IMR-90 (cell line): ENCODE data around the gene SREK1IP1. TPM values are rescaled to one million over a fixed set of nuclear protein-coding genes. Genes with fewer than 3 reads are reported as not detected.

ENCODE experiments used
- ATAC-seq: fragments of 200-7000 bp; cut with Tn5 transposase; 2 replicates; pipeline ENCODE4 v1.9.1; 2020; ENCODE audit warnings: low read depth, mild to moderate bottlenecking, moderate library complexity
- BruUV-seq: library from RNA; stranded (reverse); fragments of 400-500 nt; replicated peaks from 2 replicates; lab custom pipeline; 2021; lab: Mats Ljungman, UMichigan
- CTCF ChIA-PET: fragments of 300-600 bp; formaldehyde crosslinking; extraction: SDS; loops from one replicate; lab custom pipeline; 2021; ENCODE audit warnings: antibody characterized with exemption; lab: Yijun Ruan, JAX
- POLR2A ChIA-PET: fragments of 300-600 bp; sonication (Branson Sonifier 250); formaldehyde crosslinking; loops from one replicate; lab custom pipeline; 2022; ENCODE audit warnings: antibody characterized with exemption; ENCODE audit not compliant: unreplicated experiment; lab: Charles Lee
- DNase-seq: peaks from one replicate; pipeline ENCODE4 v3.0.0; 2013
- H2AFZ ChIP-seq: replicated peaks from 2 replicates; pipeline ENCODE3; 2013; ENCODE audit warnings: low read length, mild to moderate bottlenecking; ENCODE audit not compliant: poor library complexity
- H2AK5ac ChIP-seq: 2 replicates; pipeline ENCODE4 v1.6.1; 2013; ENCODE audit warnings: low read depth, low read length, inconsistent platforms
- H2AK9ac ChIP-seq: replicated peaks from 2 replicates; pipeline ENCODE3; 2013; ENCODE audit warnings: mild to moderate bottlenecking, low read depth, low read length, moderate library complexity; ENCODE audit not compliant: poor library complexity
- H2BK120ac ChIP-seq: 2 replicates; pipeline ENCODE4 v1.6.1; 2013; ENCODE audit warnings: low read depth, low read length, inconsistent platforms
- H2BK15ac ChIP-seq: 3 replicates; pipeline ENCODE4 v1.6.1; 2013; ENCODE audit warnings: low read depth, low read length, inconsistent platforms
- H2BK20ac ChIP-seq: 2 replicates; pipeline ENCODE4 v1.6.1; 2013; ENCODE audit warnings: low read depth, mild to moderate bottlenecking, inconsistent platforms, low read length, moderate library complexity
- H2BK5ac ChIP-seq: 2 replicates; pipeline ENCODE4 v1.6.1; 2013; ENCODE audit warnings: mild to moderate bottlenecking, low read depth, low read length, inconsistent platforms; ENCODE audit not compliant: poor library complexity, severe bottlenecking
- H3K14ac ChIP-seq: replicated peaks from 2 replicates; pipeline ENCODE4 v1.6.1; 2013; ENCODE audit warnings: low read depth, low read length, inconsistent platforms
- H3K18ac ChIP-seq: 2 replicates; pipeline ENCODE4 v1.6.1; 2013; ENCODE audit warnings: low read depth, low read length, control low read depth
- H3K23ac ChIP-seq: 2 replicates; pipeline ENCODE4 v1.6.1; 2013; ENCODE audit warnings: low read depth, low read length, inconsistent platforms
- H3K27ac ChIP-seq: 2 replicates; pipeline ENCODE4 v1.5.1; 2013; ENCODE audit warnings: mild to moderate bottlenecking, control low read depth, low read length; ENCODE audit not compliant: insufficient read depth
- H3K27me3 ChIP-seq: 2 replicates; pipeline ENCODE4 v1.6.1; 2013; ENCODE audit warnings: low read length; ENCODE audit not compliant: control insufficient read depth, insufficient read depth
- H3K36me3 ChIP-seq: 2 replicates; pipeline ENCODE4 v1.6.1; 2013; ENCODE audit warnings: low read length, mixed read lengths; ENCODE audit not compliant: control insufficient read depth, insufficient read depth
- H3K4ac ChIP-seq: 2 replicates; pipeline ENCODE4 v1.6.1; 2013; ENCODE audit warnings: low read depth, low read length, inconsistent platforms
- H3K4me1 ChIP-seq: 2 replicates; pipeline ENCODE4 v1.6.1; 2013; ENCODE audit warnings: low read length, mixed read lengths; ENCODE audit not compliant: control insufficient read depth, insufficient read depth
- H3K4me2 ChIP-seq: 2 replicates; pipeline ENCODE4 v1.6.1; 2013; ENCODE audit warnings: low read depth, mild to moderate bottlenecking, control low read depth, low read length, moderate library complexity
- H3K4me3 ChIP-seq: 2 replicates; pipeline ENCODE4 v1.5.1; 2013; ENCODE audit warnings: low read depth, mild to moderate bottlenecking, control low read depth, low read length, moderate library complexity; ENCODE audit not compliant: insufficient read depth
- H3K56ac ChIP-seq: 2 replicates; pipeline ENCODE4 v1.6.1; 2013; ENCODE audit warnings: low read length, inconsistent platforms; ENCODE audit not compliant: insufficient read depth; ENCODE audit errors: extremely low read depth
- H3K79me1 ChIP-seq, 2 experiments: 2 replicates each; pipeline ENCODE4 v1.6.1; 2013; ENCODE audit warnings: low read length in 2 of 2, inconsistent platforms in 1 of 2, low read depth in 1 of 2
- H3K9ac ChIP-seq: 2 replicates; pipeline ENCODE4 v1.6.1; 2013; ENCODE audit warnings: low read depth, low read length, control low read depth
- H3K9me1 ChIP-seq: 2 replicates; pipeline ENCODE4 v1.6.1; 2013; ENCODE audit warnings: low read length, inconsistent platforms; ENCODE audit not compliant: insufficient read depth
- H3K9me3 ChIP-seq: 2 replicates; pipeline ENCODE4 v1.6.1; 2013; ENCODE audit warnings: low read length; ENCODE audit not compliant: control insufficient read depth, insufficient read depth
- H4K20me1 ChIP-seq: 2 replicates; pipeline ENCODE4 v1.6.1; 2013; ENCODE audit warnings: low read length, inconsistent platforms; ENCODE audit not compliant: insufficient read depth
- H4K5ac ChIP-seq: 2 replicates; pipeline ENCODE4 v1.6.1; 2013; ENCODE audit warnings: mild to moderate bottlenecking, low read depth, low read length, control low read depth
- H4K8ac ChIP-seq, 2 experiments: 2 replicates each; pipeline ENCODE4 v1.6.1; 2013; ENCODE audit warnings: low read depth in 2 of 2, low read length in 2 of 2, control low read depth in 1 of 2, inconsistent platforms in 1 of 2
- H4K91ac ChIP-seq: 2 replicates; pipeline ENCODE4 v1.6.1; 2013; ENCODE audit warnings: low read depth, low read length, inconsistent platforms; ENCODE audit not compliant: insufficient read depth
- BHLHE40 ChIP-seq: fragments of 150-350 bp; IDR thresholded peaks from 2 replicates; pipeline ENCODE4 v1.6.1; 2016; ENCODE audit warnings: mild to moderate bottlenecking, low read depth, low read length
- RCOR1 ChIP-seq: IDR thresholded peaks from 2 replicates; pipeline ENCODE4 v1.6.1; 2012; ENCODE audit warnings: mild to moderate bottlenecking, low read length, improper control_type of control experiment; ENCODE audit not compliant: insufficient replicate concordance
- WGBS, 2 experiments: methylation state at CpG; one replicate each; pipeline versions ENCODE4 v1.1.5 to v1.1.7; 2013; ENCODE audit warnings: missing lambda C conversion rate in 2 of 2; ENCODE audit not compliant: insufficient read length in 1 of 2; ENCODE audit errors: extremely low coverage in 2 of 2; 5-methylcytosine and 5-hydroxymethylcytosine counted together
- dilution Hi-C: fragments of 300-500 bp; cut with HindIII; formaldehyde crosslinking; loops from one replicate; pipeline ENCODE4 v1.14.3; 2018; ENCODE audit warnings: low sequenced_read_pairs; ENCODE audit not compliant: unreplicated experiment
- in situ Hi-C: fragments of 300-500 bp; cut with MboI; formaldehyde crosslinking; loops from 3 replicates; pipeline ENCODE4 v1.14.3; 2019; ENCODE audit warnings: low sequenced_read_pairs, inconsistent platforms, mixed read lengths
- intact Hi-C: fragments of 100-400 bp; cut with micrococcal nuclease; formaldehyde crosslinking; loops from 2 replicates; pipeline ENCODE4 v1.10.0; 2022
- polyA plus RNA-seq, 3 experiments: library from polyadenylated mRNA; depleted of rRNA; stranded (reverse); fragments of >200 nt; gene quantifications; 2 replicates each; pipeline ENCODE4 v1.2.3, GENCODE V29; 2012; ENCODE audit warnings: low replicate concordance in 1 of 3
- total RNA-seq: library from RNA; depleted of rRNA; stranded (reverse); fragments of >200 nt; gene quantifications from 2 replicates; pipeline ENCODE4 v1.2.3, GENCODE V29; 2012; rRNA removed

The SREK1IP1 gene
- total and polyA plus RNA-seq, 2 of the 4 experiments (the other 2 are of a cell fraction) = 3.3 to 6.5 TPM

GRCh38 chr5:64670277-64670676 is 98.2 kb downstream of the SREK1IP1 start:
- no peak overlapping the region for H2BK5ac ChIP-seq
- H2BK120ac ChIP-seq = no peak overlapping the region
- no peaks in the 10 kb centered on the region for H3K79me1 ChIP-seq
- no peak overlapping the region for H3K4ac ChIP-seq
- H3K27ac ChIP-seq = no peak overlapping the region
- no peak overlapping the region for H3K4me2 ChIP-seq
- H2AK9ac ChIP-seq = no peak overlapping the region
- ChIA-PET CTCF (no interaction called here), POLR2A (no interaction called here)
- H3K56ac ChIP-seq = no peak overlapping the region
- no peak overlapping the region for H2AK5ac ChIP-seq
- peaks cover 3% of the 10 kb centered on the region; the same call in 1 of the 2 replicates for H3K4me1 ChIP-seq
- no peak overlapping the region for H4K5ac ChIP-seq
- no peak overlapping the region for H2BK20ac ChIP-seq
- no TSS peak for BruUV-seq
- intact Hi-C loops = no loop called here
- 60% methylated on average over 1 of the region's 1 CpG; no CpG with 5 or more reads in 1 of the 2 experiments for WGBS, 2 experiments
- no peak overlapping the region for H3K9ac ChIP-seq
- dilution Hi-C loops = no loop called here
- H3K18ac ChIP-seq = no peak overlapping the region
- no peak overlapping the region for H2AFZ ChIP-seq
- no peaks in the 10 kb centered on the region for H3K9me1 ChIP-seq
- H4K8ac ChIP-seq = no peak overlapping the region
- no peaks in the 10 kb centered on the region for H4K20me1 ChIP-seq
- in situ Hi-C loops = no loop called here
- no peak overlapping the region for H3K23ac ChIP-seq
- no peak overlapping the region for H3K14ac ChIP-seq
- ATAC-seq = no peak
- TF ChIP-seq BHLHE40 = no peak
- no peak for TF ChIP-seq RCOR1
- no peaks in the 10 kb centered on the region; the same call in 1 of the 2 replicates for H3K27me3 ChIP-seq
- H2BK15ac ChIP-seq = no peak overlapping the region
- no peaks in the 10 kb centered on the region for H3K36me3 ChIP-seq
- no peak for DNase-seq
- no peak overlapping the region for H3K4me3 ChIP-seq
- H3K9me3 ChIP-seq = no peaks in the 10 kb centered on the region
- no peak overlapping the region for H4K91ac ChIP-seq

Other genes starting within 250 kb of the SREK1IP1 start
- not detected in 2 replicates for gene SHISAL2B, start 78.2 kb downstream of the SREK1IP1 start, total RNA-seq
- not detected in 2 replicates for gene SHISAL2B, start 78.2 kb downstream of the SREK1IP1 start, polyA plus RNA-seq (2012; rRNA removed)
- 13.3 and 34.4 TPM in 2 replicates for gene CWC27, start 239 bp upstream of the SREK1IP1 start, total RNA-seq
- gene CWC27, start 239 bp upstream of the SREK1IP1 start, polyA plus RNA-seq (2012; rRNA removed) = 15.3 and 17.1 TPM in 2 replicates